Smooth muscle cell (in vitro differentiated cells): ENCODE data around the gene SPEG. TPM values are rescaled to one million over a fixed set of nuclear protein-coding genes. Genes with fewer than 3 reads are reported as not detected.

Source experiments
- DNase-seq: peaks from one replicate; lab custom pipeline; 2025; ENCODE audit not compliant: unreplicated experiment; lab: John Stamatoyannopoulos, UW
- H2AFZ ChIP-seq: fragments of 200-600 bp; sonication (generic); 2 replicates; pipeline ENCODE4 v1.6.0; 2016; ENCODE audit warnings: antibody characterized with exemption, low read depth, mild to moderate bottlenecking
- H3F3A ChIP-seq: fragments of 200-600 bp; sonication (generic); 2 replicates; pipeline ENCODE4 v1.6.0; 2017; ENCODE audit warnings: antibody characterized with exemption, low read depth
- H3K27ac ChIP-seq: fragments of 200-600 bp; sonication (generic); 2 replicates; pipeline ENCODE4 v1.5.1; 2016; ENCODE audit warnings: low read depth, mild to moderate bottlenecking
- H3K27me3 ChIP-seq: fragments of 200-600 bp; sonication (generic); 2 replicates; pipeline ENCODE4 v1.6.1; 2016; ENCODE audit warnings: low read depth, mild to moderate bottlenecking
- H3K36me3 ChIP-seq: fragments of 200-600 bp; sonication (generic); 2 replicates; pipeline ENCODE4 v1.5.1; 2016; ENCODE audit warnings: low read depth
- H3K4me1 ChIP-seq: fragments of 200-600 bp; sonication (generic); 2 replicates; pipeline ENCODE4 v1.5.1; 2016; ENCODE audit warnings: low read depth
- H3K4me2 ChIP-seq: fragments of 200-600 bp; sonication (generic); 2 replicates; pipeline ENCODE4 v1.6.0; 2016; ENCODE audit warnings: mild to moderate bottlenecking
- H3K4me3 ChIP-seq: fragments of 200-600 bp; sonication (generic); 2 replicates; pipeline ENCODE4 v1.5.1; 2016; ENCODE audit warnings: mild to moderate bottlenecking
- H3K79me2 ChIP-seq: fragments of 200-600 bp; sonication (generic); 2 replicates; pipeline ENCODE4 v1.6.0; 2016; ENCODE audit warnings: low read depth, mild to moderate bottlenecking
- H3K9ac ChIP-seq: fragments of 200-600 bp; sonication (generic); 2 replicates; pipeline ENCODE4 v1.6.0; 2016; ENCODE audit warnings: low read depth
- H3K9me3 ChIP-seq: fragments of 200-600 bp; sonication (generic); replicated peaks from 2 replicates; pipeline ENCODE4 v1.5.1; 2016; ENCODE audit warnings: low read depth
- H4K20me1 ChIP-seq: fragments of 200-600 bp; sonication (generic); 2 replicates; pipeline ENCODE4 v1.6.0; 2016; ENCODE audit warnings: low read depth
- CTCF ChIP-seq: fragments of 200-600 bp; sonication (generic); IDR thresholded peaks from 2 replicates; pipeline ENCODE4 v1.5.1; 2017; ENCODE audit warnings: borderline replicate concordance, mild to moderate bottlenecking, antibody characterized with exemption; ENCODE audit not compliant: insufficient read depth, poor library complexity, severe bottlenecking
- WGBS: methylation state at CpG from one replicate; pipeline ENCODE4 v1.1.7; 2016; ENCODE audit warnings: low lambda C conversion rate; 5-methylcytosine and 5-hydroxymethylcytosine counted together
- polyA plus RNA-seq: library from polyadenylated mRNA; unstranded; fragments of >200 nt; fragmentation: Nextera tagmentation; extraction: Ambion mirVana; gene quantifications from 2 replicates; pipeline ENCODE4 v1.2.1, GENCODE V29; 2016
- total RNA-seq: library from RNA; depleted of rRNA; stranded (reverse); fragments of >200 nt; gene quantifications from 2 replicates; pipeline ENCODE4 v1.2.3, GENCODE V29; 2014

SPEG gene
- total and polyA plus RNA-seq, 2 experiments from 2014 or later, result 14.9 to 37.8 TPM

- 79% methylated on average over 11 of the region's 11 CpGs for WGBS
- DNase-seq, result no peak
- no peak overlapping the region for H2AFZ ChIP-seq
- no peaks in the 10 kb centered on the region for H4K20me1 ChIP-seq
- TF ChIP-seq CTCF, result no peak
- H3K9me3 ChIP-seq, result no peaks in the 10 kb centered on the region
- H3K4me2 ChIP-seq, result no peak overlapping the region
- H3F3A ChIP-seq, result no peaks in the 10 kb centered on the region
- no peaks in the 10 kb centered on the region for H3K4me1 ChIP-seq
- no peak overlapping the region for H3K4me3 ChIP-seq
- no peak overlapping the region for H3K9ac ChIP-seq
- no peaks in the 10 kb centered on the region for H3K79me2 ChIP-seq
- H3K36me3 ChIP-seq, result no peaks in the 10 kb centered on the region
- H3K27ac ChIP-seq, result no peak overlapping the region
- H3K27me3 ChIP-seq, result no peaks in the 10 kb centered on the region
Measured at GRCh38 chr2:219474285-219475060, 39.8 kb downstream of the SPEG start.

GRCh38 chr2:219475278-219475677 is 40.6 kb downstream of the SPEG start:
- H3K9ac ChIP-seq, result no peak overlapping the region
- H3K9me3 ChIP-seq, result no peaks in the 10 kb centered on the region
- no peak for DNase-seq
- no peak overlapping the region for H3K4me3 ChIP-seq
- no peaks in the 10 kb centered on the region for H3K4me1 ChIP-seq
- H3F3A ChIP-seq, result no peaks in the 10 kb centered on the region
- H3K36me3 ChIP-seq, result no peaks in the 10 kb centered on the region
- no peak overlapping the region for H2AFZ ChIP-seq
- TF ChIP-seq CTCF, result no peak
- H3K27ac ChIP-seq, result no peak overlapping the region
- H3K79me2 ChIP-seq, result no peaks in the 10 kb centered on the region
- no peaks in the 10 kb centered on the region for H3K27me3 ChIP-seq
- no peak overlapping the region for H3K4me2 ChIP-seq
- 78% methylated on average over 6 of the region's 6 CpGs for WGBS
- no peaks in the 10 kb centered on the region for H4K20me1 ChIP-seq

- Histone ChIP-seq H3F3A (no peaks in the 10 kb centered on the region), H3K9me3 (no peaks in the 10 kb centered on the region), H3K27me3 (no peaks in the 10 kb centered on the region), H3K4me2 (peak overlapping the region; percentile 79), H3K9ac (no peak overlapping the region), H2AFZ (no peak overlapping the region), H4K20me1 (no peaks in the 10 kb centered on the region), H3K79me2 (no peaks in the 10 kb centered on the region), H3K4me1 (no peaks in the 10 kb centered on the region), H3K4me3 (no peak overlapping the region), H3K36me3 (no peaks in the 10 kb centered on the region), H3K27ac (no peak overlapping the region)
- 36% methylated on average over 14 of the region's 14 CpGs for WGBS
- peak; percentile 26 for DNase-seq
- peak; percentile 86 for TF ChIP-seq CTCF
Measured at GRCh38 chr2:219475697-219476651, 41.3 kb downstream of the SPEG start.
